ENCODE measurements around the gene SLC6A5. TPM values are rescaled to one million over a fixed set of nuclear protein-coding genes. Genes with fewer than 3 reads are reported as not detected.
A peak's percentile ranks its signal among the peaks of the same experiment; 100 is the strongest.

Gene SLC6A5
- total and polyA plus RNA-seq, 9 of the 15 experiments (the other 6 are each of a cell fraction or from before 2014, with no cell fraction given) = 0.08 TPM; not detected in 8

- H3K27me3 ChIP-seq (ENCODE audit: control insufficient read depth in 2 of 2, insufficient read depth in 2 of 2, low read length in 2 of 2) = peaks cover 9 to 21% of the 10 kb centered on the region in 2 experiments; a peak in 4 of 5 replicates
- H3K27ac ChIP-seq (ENCODE audit: extremely low read depth, low read depth, low read length) = no peak overlapping the region
- 3% methylated on average over 29 of the region's 30 CpGs for WGBS (ENCODE audit: insufficient coverage, low coverage, missing lambda C conversion rate)
- no peaks in the 10 kb centered on the region for H3K9me3 ChIP-seq (replicated peaks; ENCODE audit: control insufficient read depth, insufficient read depth, low read depth, low read length)
- no TSS peak for BruUV-seq (replicated peaks)
- H3K79me2 ChIP-seq (ENCODE audit: control insufficient read depth, insufficient read depth, low read length) = no peaks in the 10 kb centered on the region
- peaks cover 0 to 8% of the 10 kb centered on the region in 2 experiments; a peak in 2 of 5 replicates for H3K4me1 ChIP-seq (replicated peaks in 1 of 2; ENCODE audit: control insufficient read depth in 2 of 2, insufficient read depth in 2 of 2, low read length in 2 of 2)
- ChIA-PET POLR2A (interaction anchor here (0.6 to 1.0 kb wide), 3 partner anchors 10 to 222 kb away, joined by 3 to 4 read pairs (median 3); no protein-coding TSS in a partner anchor), CTCF (ENCODE audit: low intra/inter-chr PET ratio) (interaction anchor here (0.7 to 1.5 kb wide), 5 partner anchors 212 to 705 kb away, joined by 3 to 7 read pairs (median 5); partner anchors contain the start of gene PRMT3)
- in situ Hi-C loops (cut with MboI) (loop anchor here (10.0 to 25.0 kb wide), 3 partner anchors 225 to 673 kb away; partner anchors contain the start of gene PRMT3), intact Hi-C loops (cut with micrococcal nuclease) (loop anchor here (1.0 to 10.0 kb wide), 7 partner anchors 168 to 655 kb away; partner anchors contain the start of gene PRMT3)
- peak overlapping the region; percentile 31; the same call in 1 of the 2 replicates for H3K4me2 ChIP-seq (ENCODE audit: insufficient read depth, low read length)
- H2AFZ ChIP-seq (ENCODE audit: low read depth, low read length) = peak overlapping the region; percentile 71
- DNase-seq (ENCODE audit: extremely low read depth in 1 of 4, low spot score in 3 of 4) (peak; percentile 82 to 87 (median 84)), ATAC-seq (peak; percentile 98), FAIRE-seq (peak; percentile 78)
- no peaks in the 10 kb centered on the region for H3K36me3 ChIP-seq (ENCODE audit: control insufficient read depth, insufficient read depth, low read length)
- H3K9ac ChIP-seq (ENCODE audit: insufficient read depth in 1 of 2, low read depth in 2 of 2, low read length in 2 of 2) = peak overlapping the region in 1 of 2 experiments; percentile 80; a peak in 2 of 4 replicates
- H3K4me3 ChIP-seq = no peak overlapping the region
- H4K20me1 ChIP-seq (replicated peaks; ENCODE audit: control insufficient read depth, insufficient read depth, low read length) = no peaks in the 10 kb centered on the region; the same call in 1 of the 2 replicates
- peaks cover 3% of the 10 kb centered on the region for H3K9me1 ChIP-seq (ENCODE audit: control insufficient read depth, insufficient read depth, low read length)
- peak; percentile 55; the same call in 1 of the 2 replicates for TF ChIP-seq CC2D1A (IDR thresholded peaks at IDR 0.05)
- peak in 1 of 2 experiments; percentile 39; a peak in 1 of 4 replicates for TF ChIP-seq RCOR1 (IDR thresholded peaks at IDR 0.05; ENCODE audit: borderline replicate concordance in 1 of 2, low read depth in 2 of 2, low read length in 2 of 2)
- TF ChIP-seq SMAD3 (CRISPR knock-in tag; conservative IDR thresholded peaks at IDR 0.05) = no peak
- TF ChIP-seq ZNF609 (CRISPR knock-in tag; IDR thresholded peaks at IDR 0.05; ENCODE audit: borderline replicate concordance) = no peak
- no peak for TF ChIP-seq TFE3 (CRISPR knock-in tag; IDR thresholded peaks at IDR 0.05)
- TF ChIP-seq CXXC5 (CRISPR knock-in tag; IDR thresholded peaks at IDR 0.05) = 0 out of 2 replicates have a peak, but pooled peaks have one; percentile 35
- TF ChIP-seq STAG1 (CRISPR knock-in tag; IDR thresholded peaks at IDR 0.05; ENCODE audit: borderline replicate concordance) = peak; percentile 89; the same call in 1 of the 2 replicates
- TF ChIP-seq MAZ (CRISPR knock-in tag; conservative IDR thresholded peaks at IDR 0.05 in 1 of 2, IDR thresholded peaks at IDR 0.05 in 1 of 2) = peak; percentile 46 to 52; a peak in 1 of 4 replicates
These were observed 10.6 kb downstream of the SLC6A5 start for GRCh38 chr11:20609727-20610707.

Measured in K562 (cell line).